ENCODE measurements around the gene UQCC2. TPM values are rescaled to one million over a fixed set of nuclear protein-coding genes. Genes with fewer than 3 reads are reported as not detected.

Gene UQCC2
- total and polyA plus RNA-seq, 7 donors = 118 to 184 (median 141) TPM

DNA sequence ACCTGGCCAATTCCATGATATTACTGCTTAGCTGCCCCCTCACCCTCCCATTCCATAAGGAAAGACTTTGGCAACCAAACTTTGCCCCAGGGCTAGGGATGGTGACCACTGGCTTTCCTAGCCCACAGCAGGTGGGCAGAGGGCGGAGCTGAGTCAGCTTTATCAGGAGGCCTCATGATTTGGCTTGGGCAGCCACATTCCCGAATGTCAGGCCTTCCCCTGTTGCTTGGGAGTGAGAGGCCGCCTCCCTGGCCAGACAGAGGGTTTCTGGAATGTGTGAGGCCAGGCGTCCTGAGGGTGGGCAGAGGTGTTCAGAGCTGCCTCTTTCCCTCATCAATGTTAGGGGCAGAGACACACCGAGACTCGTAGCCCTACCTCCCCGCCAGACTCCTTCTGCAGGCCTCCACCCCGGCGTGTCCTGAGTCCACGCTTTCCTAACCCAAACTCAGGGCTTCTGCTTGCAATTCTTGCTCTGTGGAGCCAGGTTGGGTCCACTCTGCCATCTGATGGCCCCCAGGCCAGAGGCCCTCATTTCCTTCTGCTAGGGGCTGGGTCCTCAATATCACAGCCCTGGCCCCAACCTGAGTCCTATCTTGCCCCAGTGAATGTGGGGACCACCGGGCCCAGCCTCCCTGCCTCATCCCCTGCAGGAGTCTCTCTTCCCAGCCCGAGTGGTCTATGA lies 19.3 kb downstream of the UQCC2 start:
- H3K27ac ChIP-seq = peak overlapping the region; percentile 81
- TF ChIP-seq, protein P1, sequence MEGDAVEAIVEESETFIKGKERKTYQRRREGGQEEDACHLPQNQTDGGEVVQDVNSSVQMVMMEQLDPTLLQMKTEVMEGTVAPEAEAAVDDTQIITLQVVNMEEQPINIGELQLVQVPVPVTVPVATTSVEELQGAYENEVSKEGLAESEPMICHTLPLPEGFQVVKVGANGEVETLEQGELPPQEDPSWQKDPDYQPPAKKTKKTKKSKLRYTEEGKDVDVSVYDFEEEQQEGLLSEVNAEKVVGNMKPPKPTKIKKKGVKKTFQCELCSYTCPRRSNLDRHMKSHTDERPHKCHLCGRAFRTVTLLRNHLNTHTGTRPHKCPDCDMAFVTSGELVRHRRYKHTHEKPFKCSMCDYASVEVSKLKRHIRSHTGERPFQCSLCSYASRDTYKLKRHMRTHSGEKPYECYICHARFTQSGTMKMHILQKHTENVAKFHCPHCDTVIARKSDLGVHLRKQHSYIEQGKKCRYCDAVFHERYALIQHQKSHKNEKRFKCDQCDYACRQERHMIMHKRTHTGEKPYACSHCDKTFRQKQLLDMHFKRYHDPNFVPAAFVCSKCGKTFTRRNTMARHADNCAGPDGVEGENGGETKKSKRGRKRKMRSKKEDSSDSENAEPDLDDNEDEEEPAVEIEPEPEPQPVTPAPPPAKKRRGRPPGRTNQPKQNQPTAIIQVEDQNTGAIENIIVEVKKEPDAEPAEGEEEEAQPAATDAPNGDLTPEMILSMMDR (IDR thresholded peaks at IDR 0.05) = no peak
- H3K36me3 ChIP-seq (ENCODE audit: insufficient read depth in 1 of 2, low read depth in 1 of 2) = peaks cover 0 to 39% of the 10 kb centered on the region in 2 donors
- no peaks in the 10 kb centered on the region for H3K27me3 ChIP-seq (ENCODE audit: insufficient read depth in 3 of 3, low read length in 2 of 3)
- 70 to 81% (median 72%) methylated on average over 12 of the region's 12 CpGs for WGBS, 3 donors
- DNase-seq (peak in 1 of 2 donors; percentile 45), ATAC-seq (peak; percentile 7 to 57 (median 45))
- no peaks in the 10 kb centered on the region for H3K9me3 ChIP-seq
- peak overlapping the region; percentile 31 for H3K4me3 ChIP-seq
- peaks cover 54% of the 10 kb centered on the region for H3K4me1 ChIP-seq
- intact Hi-C loops (cut with DNase I) = no loop called here

DNA sequence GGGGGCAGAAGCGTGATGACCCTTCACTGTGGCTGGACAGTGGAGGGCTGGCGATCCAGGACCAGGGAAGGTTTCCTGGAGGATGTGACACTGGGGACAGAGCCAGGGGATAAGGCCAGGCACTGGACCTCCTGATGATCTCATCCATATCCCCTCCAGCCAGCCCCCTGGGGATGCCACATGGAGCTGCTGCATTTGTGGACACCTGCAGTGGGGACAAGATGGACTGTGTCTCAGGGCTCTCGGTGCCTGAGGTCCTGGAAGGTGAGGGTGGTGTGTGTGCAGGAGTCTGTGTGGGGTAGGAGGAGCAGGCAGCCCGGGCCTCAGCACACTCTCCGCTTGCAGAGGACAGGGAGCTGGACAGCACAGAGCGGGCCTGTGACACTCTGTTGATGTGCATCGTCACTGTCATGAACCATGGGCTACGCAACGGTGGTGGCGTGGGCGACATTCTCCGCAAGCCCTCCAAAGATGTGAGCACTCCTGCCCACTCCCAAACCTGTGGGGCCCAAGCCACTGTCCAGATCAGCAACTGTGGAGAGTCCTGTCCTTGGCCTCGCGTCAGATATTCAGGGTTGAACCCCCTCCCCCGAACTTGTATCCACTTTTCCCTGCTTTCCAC lies 19.9 kb downstream of the UQCC2 start:
- H3K27me3 ChIP-seq (ENCODE audit: insufficient read depth in 3 of 3, low read length in 2 of 3) = no peaks in the 10 kb centered on the region
- H3K9me3 ChIP-seq = no peaks in the 10 kb centered on the region
- ATAC-seq (no peak), DNase-seq (peak in 1 of 2 donors; percentile 48)
- peaks cover 0 to 36% of the 10 kb centered on the region in 2 donors for H3K36me3 ChIP-seq (ENCODE audit: insufficient read depth in 1 of 2, low read depth in 1 of 2)
- peak overlapping the region; percentile 81 for H3K27ac ChIP-seq
- no peak overlapping the region for H3K4me3 ChIP-seq
- TF ChIP-seq, protein P1 (IDR thresholded peaks at IDR 0.05) = no peak
- H3K4me1 ChIP-seq = peaks cover 47% of the 10 kb centered on the region
- intact Hi-C loops (cut with DNase I) = no loop called here
- WGBS, 3 donors = 86 to 94% (median 92%) methylated on average over 15 of the region's 15 CpGs

DNA sequence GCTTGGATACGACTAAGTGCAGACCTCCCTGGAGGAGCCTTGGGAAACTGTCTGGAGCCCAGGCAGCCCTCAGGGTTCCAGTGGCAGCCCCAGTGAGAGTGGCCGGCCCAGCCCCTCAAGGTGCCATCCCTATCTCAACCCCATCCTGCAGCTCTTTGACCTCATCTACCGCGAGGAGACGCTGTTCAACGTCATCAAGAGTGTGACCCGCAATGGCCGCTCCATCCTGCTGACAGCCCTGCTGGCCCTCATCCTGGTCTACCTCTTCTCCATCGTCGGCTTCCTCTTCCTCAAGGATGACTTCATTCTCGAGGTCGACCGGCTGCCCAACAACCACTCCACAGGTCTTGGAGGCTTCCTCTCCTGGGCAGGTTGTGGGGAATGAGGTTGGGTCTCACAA lies 20.7 kb downstream of the UQCC2 start:
- H3K4me1 ChIP-seq = peaks cover 39% of the 10 kb centered on the region

DNA sequence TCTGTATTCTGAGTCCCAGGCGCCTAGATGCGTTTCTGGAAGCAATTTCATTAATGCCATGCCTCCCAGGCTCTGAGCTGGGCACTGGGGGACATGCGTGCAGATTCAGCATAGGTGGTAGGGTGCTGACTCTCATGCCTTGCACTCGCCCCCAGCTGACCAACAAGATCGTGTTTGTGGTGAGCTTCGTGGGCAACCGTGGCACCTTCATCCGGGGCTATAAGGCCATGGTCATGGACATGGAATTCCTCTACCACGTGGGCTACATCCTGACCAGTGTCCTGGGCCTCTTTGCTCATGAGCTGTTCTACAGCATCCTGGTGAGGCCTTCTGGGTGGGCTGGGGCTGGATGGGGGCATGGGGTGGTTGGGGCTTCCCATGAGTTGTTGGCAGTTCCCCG lies 21.6 kb downstream of the UQCC2 start:
- Histone ChIP-seq H3K36me3 (ENCODE audit: insufficient read depth in 1 of 2, low read depth in 1 of 2) (peaks cover 0 to 37% of the 10 kb centered on the region in 2 donors), H3K9me3 (no peaks in the 10 kb centered on the region), H3K27ac (no peak overlapping the region), H3K4me1 (peaks cover 30% of the 10 kb centered on the region), H3K27me3 (ENCODE audit: insufficient read depth in 3 of 3, low read length in 2 of 3) (no peaks in the 10 kb centered on the region), H3K4me3 (no peak overlapping the region)
- intact Hi-C loops (cut with DNase I) = no loop called here
- TF ChIP-seq, protein P1 (IDR thresholded peaks at IDR 0.05) = no peak
- ATAC-seq (no peak), DNase-seq (peak in 1 of 2 donors; percentile 44)
- 89 to 96% (median 92%) methylated on average over 10 of the region's 10 CpGs for WGBS, 3 donors

More for the DNA sequence above, 20.7 kb downstream of the UQCC2 start:
- Histone ChIP-seq H3K9me3 (no peaks in the 10 kb centered on the region), H3K27me3 (ENCODE audit: insufficient read depth in 3 of 3, low read length in 2 of 3) (no peaks in the 10 kb centered on the region), H3K27ac (no peak overlapping the region), H3K36me3 (ENCODE audit: insufficient read depth in 1 of 2, low read depth in 1 of 2) (peaks cover 0 to 36% of the 10 kb centered on the region in 2 donors), H3K4me3 (no peak overlapping the region)
- DNase-seq (peak in 1 of 2 donors; percentile 37), ATAC-seq (no peak)
- intact Hi-C loops (cut with DNase I) = no loop called here
- WGBS, 3 donors = 89 to 93% (median 90%) methylated on average over 13 of the region's 13 CpGs
- TF ChIP-seq, protein P1 (IDR thresholded peaks at IDR 0.05) = no peak

Data from psoas muscle (tissue), 8 donors.